Hematopoietic multipotent progenitor cell treated with erythropoietin and hydrocortisone succinate and interleukin-3 and kit ligand, for 4 days (in vitro differentiated cells): ENCODE measurements around the gene GSTT2B.
A peak's percentile ranks its signal among the peaks of the same experiment; 100 is the strongest.
"Not testable (repeated sequence)": the region's sequence is repeated elsewhere in the genome, so short reads cannot be mapped to it uniquely, and the experiment has no call there.

Experiments used
- DNase-seq: peaks from one replicate; pipeline ENCODE4 v3.0.0-alpha.2; 2015

Gene GSTT2B

DNA sequence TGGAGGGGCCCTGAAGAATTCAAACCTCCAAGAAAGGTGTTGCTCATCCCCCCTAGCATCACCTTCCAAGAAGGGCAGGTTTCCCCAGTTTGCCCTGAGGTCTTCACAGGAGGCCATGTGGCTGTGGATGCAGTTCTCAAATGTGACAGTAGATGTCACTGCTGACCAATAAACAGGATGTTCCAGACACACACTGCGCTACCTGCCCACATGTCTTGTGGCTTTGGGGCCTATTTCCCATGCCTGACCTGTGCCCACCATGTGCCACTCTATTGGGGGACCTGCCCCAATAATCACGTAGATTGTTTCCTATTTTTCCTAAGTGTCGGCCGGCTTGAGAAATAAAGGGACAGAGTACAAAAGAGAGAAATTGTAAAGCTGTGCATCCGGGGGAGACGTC, 23.4 kb upstream of the GSTT2B start:
- DNase-seq = peak; percentile 81

DNA sequence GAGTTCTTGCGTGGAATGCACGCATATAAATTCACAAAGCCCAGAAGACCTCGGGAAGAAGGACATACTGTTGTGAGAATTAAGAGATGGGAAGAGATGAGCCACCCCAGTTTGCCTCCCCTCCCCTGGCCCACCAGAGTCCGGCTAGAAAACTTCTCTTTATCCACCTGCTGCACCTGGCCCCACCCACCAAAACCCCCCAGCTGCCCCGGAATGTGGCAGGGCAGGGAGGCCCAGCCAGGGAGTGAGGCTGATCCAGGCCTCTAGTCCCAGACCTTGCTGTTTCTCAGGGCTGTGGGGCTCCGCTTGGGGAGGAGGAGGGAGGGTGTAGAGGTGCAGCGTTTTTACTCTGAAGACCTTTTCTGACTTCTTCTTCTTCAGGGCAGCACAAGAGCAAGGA, 19.6 kb upstream of the GSTT2B start:
- not testable (repeated sequence) for DNase-seq

DNA sequence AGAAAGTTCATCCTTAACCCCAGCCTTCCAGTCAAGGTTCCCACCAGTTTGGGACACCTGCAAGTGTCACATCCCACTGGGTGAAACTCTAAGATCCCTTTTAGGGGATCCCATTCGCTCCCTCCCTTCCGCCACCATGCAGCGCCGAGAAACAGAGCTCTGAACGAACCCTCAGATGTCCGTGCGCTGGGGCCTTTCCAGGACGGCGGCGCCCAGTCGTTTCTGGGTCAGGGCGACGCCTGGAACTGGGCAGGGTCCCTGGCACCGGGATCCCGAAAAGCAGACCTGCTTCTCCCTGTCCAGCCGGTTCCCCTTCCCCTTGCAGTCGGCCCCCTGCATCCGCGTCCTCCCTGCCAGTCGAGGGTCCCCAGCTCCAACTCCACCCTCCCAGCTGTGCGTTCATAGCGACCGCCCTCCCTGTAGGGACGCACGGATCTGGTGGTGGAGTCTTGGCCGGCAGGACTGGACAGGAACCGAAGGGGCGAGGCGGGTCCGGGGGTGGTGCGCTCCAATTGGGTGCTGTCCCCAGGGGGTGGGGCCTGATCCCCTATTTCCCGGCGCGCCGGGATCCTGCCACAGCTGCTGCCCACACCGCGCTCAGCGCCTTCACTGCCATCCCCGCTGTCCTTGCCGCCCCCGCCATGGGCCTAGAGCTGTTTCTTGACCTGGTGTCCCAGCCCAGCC, 18.7 kb upstream of the GSTT2B start, which contains the start of gene GSTT2:
GSTT2 (plus strand) TSS at position 578 of the 684 bp plus-strand sequence.
- not testable (repeated sequence) for DNase-seq

DNA sequence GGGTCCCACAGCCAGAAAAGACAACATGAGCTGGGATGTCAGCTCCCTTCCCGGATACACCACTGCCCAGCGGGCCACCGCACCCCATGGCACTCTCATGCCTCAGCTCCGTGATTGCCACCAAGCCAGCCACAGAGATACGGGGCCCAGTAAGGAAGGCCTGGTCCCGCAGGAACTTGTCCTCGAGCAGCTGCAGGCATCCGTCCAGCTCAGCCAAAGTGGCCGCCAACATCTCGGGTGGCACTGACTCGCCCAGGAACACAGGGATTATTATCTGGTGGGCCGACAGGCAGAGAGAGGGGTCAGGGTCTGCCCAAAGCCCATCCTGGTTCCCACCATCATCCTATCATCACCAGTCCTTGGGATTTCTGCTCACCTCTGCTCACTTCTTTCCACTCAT, 16.3 kb upstream of the GSTT2B start:
- not testable (repeated sequence) for DNase-seq

DNA sequence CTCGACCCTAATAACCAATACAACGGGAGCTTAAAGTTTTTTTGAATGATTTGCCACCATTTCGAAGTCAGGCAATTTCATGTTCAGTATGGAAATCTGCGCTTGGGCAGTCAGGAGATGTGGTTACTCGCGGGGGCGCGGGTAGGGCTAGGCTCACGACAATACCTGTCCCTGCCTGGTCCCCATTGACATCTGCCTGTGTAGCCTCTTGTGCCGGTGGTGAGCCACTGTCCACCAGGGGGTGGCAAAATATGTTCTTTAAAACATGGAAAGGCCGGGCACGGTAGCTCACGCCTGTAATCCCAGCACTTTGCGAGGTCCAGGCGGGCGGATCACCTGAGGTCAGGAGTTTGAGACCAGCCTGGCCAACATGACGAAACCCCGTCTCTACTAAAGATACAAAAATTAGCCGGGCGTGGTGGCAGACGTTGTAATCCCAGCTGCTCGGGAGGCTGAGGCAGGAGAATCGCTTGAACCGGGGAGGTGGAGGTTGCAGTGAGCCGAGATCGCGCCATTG, 13.9 kb upstream of the GSTT2B start:
- DNase-seq = not testable (repeated sequence)

DNA sequence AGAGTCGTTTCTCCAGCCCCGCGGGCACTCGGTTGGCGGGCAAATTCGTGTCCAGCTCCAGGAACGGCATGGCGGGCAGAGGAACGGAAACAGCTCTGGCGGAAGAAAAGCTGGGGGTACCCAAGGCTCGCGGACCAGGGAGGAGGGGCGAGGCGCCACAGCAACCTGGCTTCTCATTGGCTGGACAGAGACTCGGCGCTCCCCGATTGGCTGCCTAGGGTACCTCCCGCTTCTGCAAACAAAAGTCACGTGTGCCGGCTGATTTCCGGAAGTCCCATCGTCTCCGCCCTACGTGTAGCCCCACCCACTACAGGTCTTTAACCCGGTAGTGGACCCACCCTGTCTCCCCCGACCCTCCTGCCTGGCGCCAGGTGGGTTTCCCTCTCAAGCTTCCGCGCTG, 13.3 kb upstream of the GSTT2B start, which contains the start of gene DDT:
DDT (minus strand) TSS at position 97 of the 400 bp plus-strand sequence; CDS start at position 70, 27 bp downstream.
- not testable (repeated sequence) for DNase-seq

DNA sequence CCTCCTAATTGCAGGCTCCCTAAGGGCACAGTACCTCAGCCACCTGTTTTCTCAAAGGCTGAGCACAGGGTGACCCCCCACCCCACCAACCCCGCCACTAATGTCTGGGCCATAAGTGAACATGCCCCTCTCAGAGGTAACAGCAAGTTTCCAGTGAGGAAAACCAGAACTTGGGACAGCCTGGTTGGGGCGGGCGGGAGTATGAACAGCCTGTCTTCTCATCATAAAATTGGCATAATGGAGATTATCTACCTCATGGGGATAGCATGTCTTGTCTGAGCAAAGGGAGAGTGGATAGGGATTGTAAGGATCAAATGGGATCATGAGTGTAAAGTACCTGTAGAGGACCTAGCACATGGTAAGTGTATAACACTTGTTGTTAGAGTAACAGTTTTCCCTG, 10.9 kb upstream of the GSTT2B start:
- DNase-seq = not testable (repeated sequence)

DNA sequence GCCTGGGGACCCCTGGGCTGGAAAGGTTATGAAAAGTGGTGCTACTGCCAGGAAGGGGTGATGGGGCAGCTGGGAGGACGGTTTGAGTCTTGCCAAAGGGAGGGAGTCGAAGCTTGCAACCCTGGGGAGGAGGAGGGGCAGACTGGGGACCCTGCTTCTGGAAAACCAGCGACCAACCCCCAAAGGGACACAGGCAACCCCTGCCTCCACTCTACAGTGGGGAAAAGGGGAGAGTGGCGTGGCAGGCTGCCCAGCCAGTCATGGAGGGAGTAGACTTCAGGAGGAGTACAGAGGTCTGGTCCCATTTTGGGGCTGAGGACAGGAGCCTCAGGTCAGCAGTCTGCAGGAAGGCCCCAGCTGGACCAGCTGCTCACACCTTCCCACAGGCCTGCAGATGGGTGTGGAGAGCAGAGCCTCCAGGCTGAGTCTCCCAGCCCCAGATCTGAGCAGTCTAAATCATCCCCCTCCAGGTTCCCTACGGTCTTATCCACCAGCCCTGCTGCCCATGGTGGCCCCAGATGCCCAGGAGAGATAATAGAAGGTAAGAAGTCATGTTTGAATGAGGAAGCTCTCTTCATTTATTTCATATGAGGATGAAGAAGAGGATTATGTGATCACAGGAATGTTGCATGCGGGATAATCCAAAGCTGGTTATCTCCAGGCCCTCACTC, 10.0 kb upstream of the GSTT2B start:
- peak; percentile 72 for DNase-seq

DNA sequence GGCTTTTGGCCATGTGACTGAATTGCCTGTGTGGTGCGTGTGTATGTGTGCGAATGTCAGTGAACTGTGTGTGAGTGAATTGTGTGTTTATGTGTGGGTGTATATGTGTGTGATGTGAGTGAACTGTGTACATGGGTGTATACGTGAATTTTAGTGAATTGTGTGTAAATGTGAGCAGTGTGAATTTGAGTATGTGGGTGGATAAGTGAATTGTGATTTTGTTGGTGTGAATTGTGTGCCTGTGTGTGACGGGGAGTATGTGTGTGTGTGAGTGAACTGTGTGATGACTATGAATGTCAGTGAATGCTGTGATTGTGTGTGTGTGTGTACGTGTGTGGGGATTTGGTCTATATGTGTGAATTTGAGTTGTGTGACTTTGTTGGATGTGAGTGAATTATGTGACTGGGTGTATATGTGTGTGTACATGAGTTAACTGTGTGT, 9.2 kb upstream of the GSTT2B start:
- no peak for DNase-seq

DNA sequence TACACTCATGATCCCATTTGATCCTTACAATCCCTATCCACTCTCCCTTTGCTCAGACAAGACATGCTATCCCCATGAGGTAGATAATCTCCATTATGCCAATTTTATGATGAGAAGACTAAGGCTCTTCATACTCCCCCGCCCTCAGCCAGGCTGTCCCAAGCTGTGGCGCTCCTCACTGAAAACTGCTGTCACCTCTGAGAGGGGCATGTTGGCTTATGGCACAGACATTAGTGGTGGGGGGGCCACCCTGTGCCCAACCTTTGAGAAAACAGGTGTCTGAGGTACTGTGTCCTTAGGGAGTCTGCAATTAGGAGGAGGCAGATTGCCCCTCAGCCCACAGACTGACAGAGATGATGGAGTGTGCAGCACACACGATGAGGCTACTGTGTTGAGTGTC, 8.1 kb upstream of the GSTT2B start:
- no peak for DNase-seq

DNA sequence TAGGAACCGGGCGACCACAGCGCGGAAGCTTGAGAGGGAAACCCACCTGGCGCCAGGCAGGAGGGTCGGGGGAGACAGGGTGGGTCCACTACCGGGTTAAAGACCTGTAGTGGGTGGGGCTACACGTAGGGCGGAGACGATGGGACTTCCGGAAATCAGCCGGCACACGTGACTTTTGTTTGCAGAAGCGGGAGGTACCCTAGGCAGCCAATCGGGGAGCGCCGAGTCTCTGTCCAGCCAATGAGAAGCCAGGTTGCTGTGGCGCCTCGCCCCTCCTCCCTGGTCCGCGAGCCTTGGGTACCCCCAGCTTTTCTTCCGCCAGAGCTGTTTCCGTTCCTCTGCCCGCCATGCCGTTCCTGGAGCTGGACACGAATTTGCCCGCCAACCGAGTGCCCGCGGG, 5.6 kb upstream of the GSTT2B start, which contains the start of gene DDTL:
DDTL (plus strand) TSS at position 321 of the 400 bp plus-strand sequence; CDS start at position 348, 27 bp downstream.
- not testable (repeated sequence) for DNase-seq

DNA sequence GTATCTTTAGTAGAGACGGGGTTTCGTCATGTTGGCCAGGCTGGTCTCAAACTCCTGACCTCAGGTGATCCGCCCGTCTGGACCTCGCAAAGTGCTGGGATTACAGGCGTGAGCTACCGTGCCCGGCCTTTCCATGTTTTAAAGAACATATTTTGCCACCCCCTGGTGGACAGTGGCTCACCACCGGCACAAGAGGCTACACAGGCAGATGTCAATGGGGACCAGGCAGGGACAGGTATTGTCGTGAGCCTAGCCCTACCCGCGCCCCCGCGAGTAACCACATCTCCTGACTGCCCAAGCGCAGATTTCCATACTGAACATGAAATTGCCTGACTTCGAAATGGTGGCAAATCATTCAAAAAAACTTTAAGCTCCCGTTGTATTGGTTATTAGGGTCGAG, 5.1 kb upstream of the GSTT2B start:
- not testable (repeated sequence) for DNase-seq

DNA sequence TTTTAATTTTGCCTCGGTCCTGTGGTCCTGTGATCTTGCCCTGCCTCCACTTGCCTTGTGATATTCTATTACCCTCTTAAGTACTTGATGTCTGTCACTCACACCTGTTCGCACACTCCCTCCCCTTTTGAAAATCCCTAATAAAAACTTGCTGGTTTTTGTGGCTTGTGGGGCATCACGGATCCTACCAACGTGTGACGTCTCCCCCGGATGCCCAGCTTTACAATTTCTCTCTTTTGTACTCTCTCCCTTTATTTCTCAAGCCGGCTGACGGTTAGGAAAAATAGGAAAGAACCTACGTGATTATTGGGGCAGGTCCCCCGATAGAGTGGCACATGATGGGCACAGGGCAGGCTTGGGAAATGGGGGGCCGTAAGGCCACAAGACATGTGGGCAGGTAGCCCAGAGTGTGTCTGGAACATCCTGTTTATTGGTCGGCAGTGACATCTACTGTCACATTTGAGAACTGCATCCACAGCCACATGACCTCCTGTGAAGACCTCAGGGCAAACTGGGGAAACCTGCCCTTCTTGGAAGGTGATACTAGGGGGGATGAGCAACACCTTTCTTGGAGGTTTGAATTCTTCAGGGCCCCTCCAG, 4.6 kb downstream of the GSTT2B start:
- peak; percentile 87 for DNase-seq

DNA sequence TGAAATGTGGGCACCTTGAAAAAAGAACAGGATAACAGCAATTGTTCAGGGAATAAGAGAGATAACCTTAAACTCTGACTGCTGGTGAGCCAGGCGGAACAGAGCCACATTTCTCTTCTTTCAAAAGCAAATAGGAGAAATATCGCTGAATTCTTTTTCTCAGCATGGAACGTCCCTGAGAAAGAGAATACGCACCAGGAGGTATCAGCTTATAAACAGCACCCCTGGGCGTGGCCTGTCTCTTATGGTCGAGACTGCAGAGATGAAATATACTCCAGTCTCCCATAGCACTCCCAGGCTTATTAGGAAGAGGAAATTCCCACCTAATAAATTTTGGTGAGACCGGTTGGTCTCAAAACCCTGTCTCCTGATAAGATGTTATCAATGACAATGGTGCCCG, 5.1 kb downstream of the GSTT2B start:
- DNase-seq = not testable (repeated sequence)

DNA sequence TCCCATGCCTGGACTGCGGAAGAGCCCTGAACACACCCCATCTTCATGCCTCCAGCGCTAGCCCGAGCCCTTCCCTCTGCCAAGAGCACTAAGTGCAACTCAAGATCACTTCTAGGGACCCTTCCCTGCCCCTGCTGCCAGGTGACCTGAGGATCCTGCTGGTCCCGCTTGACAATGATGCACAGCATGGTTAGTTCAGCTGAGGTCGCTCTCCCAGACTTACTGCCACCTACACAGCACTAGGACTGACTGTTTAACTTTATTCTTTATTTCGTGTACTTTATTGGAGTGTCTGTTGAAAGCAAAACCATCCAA, 6.0 kb downstream of the GSTT2B start:
- DNase-seq = not testable (repeated sequence)

DNA sequence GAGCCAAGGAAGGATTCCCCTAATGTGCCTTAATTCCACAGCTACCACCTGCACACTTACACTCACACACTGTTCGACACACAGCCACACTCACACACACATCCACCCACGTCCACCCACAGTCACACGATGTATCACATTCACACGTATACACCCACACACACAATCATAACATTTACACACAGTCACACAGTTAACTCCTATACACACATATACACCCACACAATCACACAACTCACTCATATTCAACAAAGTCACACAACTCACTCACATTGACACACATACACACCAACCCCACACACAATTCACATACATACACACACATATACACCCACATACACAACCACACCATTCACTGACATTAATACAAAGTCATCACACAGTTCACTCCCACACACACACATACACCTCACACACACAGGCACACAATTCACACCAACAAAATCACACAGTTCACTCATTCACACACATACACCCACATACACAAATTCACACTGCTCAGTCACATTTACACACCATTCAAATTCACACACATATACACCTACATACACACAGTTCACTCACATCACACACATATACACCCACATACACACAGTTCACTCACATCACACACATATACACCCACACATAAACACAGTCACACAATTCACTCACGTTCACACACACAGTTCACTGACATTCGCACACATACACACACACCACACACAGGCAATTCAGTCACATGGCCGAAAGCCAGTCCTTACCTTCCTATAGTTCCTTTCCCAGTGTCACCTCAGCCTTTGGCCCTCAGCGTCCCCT, 6.6 kb downstream of the GSTT2B start:
- not testable (repeated sequence) for DNase-seq

DNA sequence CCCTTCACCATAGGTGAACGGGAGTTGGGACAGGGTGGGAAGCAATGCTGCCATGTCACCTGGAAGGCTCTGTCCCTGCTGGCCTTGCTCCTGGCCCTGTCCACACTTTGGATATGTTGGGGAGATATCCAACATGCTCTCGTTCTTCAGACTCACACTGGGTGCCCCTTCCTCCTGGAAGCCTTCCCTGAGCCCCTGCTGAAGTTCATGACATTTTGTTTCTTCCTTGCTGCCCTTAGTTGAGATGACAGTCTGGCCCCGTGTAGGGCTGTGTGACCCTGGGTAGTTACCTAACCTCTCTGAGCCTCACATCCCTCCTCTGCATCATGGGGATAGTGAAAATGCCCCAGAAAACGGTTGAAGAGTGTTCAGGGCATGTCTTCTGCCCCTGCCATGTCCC, 7.5 kb downstream of the GSTT2B start:
- not testable (repeated sequence) for DNase-seq

DNA sequence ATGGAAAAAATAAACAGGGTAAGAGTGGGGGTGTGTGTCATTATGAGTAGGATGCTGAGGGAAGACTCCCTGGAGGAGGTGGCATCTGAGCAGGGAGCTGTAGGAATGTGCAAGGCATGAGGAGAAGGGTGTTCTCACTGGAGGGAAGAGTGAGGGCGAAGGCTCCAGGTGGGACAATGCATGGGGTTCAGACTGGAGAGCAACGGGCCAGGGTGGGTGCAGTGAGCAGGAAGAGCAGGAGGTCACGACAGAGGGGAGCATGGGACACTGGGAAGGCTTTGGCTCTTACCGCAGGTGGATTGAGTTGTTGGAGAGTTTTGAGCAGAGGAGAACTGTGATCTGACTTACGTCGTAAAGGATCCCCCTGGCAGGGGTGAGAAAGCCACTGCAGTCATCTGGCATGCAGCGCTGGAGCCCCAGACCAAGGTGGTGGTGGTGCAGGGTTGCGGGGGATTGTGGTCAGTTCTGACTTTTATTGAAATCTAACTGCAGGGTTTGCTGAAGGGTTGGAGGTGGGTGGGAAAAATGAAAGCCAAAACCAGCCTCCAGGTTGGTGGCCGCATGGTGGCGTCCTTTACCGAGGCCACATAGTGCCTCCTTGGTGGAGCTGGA, 8.1 kb downstream of the GSTT2B start:
- not testable (repeated sequence) for DNase-seq

DNA sequence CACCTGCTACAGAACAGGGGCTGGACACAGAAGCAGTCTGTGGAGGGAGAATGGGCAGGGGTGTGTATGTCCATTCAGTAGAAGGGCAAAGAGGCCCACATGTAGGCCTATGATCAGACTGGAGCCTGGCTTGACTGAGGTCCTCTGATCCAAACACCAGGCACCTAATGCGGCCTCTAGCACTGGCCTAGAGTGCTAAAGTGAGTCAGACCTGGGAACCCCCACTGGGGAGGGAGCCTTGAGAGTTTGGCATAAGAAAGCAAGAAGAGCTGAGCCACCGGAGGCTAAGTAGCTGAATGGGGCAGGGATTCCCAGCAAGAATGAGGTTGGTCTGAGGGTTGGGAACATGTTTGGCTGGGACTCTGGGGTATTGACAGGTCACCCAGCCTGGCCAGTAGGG, 9.6 kb downstream of the GSTT2B start:
- not testable (repeated sequence) for DNase-seq

DNA sequence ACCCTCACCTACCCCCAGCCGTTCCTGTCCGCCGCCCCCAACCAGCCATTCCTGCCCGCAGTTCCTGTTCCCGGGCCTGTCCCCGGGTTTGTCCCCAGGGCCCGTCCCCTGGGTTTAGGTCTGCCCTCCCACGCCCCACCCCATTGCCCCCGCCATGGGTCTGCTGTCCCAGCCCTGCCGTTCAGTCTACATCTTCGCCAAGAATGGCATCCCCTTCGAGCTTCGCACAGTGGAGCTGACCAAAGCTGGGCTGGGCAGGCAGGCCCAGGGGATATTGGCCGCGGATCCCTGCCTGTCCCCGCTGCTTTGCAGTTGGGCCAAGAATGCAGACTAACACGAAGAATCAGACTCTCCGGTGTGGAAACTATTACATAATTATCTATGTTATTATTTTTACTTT, 11.2 kb downstream of the GSTT2B start:
- not testable (repeated sequence) for DNase-seq

DNA sequence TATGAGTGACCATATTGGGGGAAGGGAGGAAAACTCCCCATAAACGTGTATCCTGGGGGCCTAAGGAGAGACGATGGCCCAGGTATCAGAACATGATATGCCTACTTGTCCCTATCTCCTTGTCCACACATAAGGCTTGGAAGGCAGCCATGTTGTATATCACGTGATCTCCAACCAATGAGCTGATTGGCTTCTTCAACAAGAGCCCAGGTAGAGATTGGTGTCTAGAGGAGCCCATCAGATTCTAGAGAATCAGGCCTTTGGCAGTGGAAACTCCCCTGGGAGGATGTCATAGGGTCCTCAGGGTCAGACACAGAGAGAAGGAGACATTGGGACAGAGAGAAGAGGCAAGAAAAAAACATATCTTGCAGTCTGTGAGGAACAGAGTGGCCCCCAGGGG, 13.6 kb downstream of the GSTT2B start:
- DNase-seq = peak; percentile 55

DNA sequence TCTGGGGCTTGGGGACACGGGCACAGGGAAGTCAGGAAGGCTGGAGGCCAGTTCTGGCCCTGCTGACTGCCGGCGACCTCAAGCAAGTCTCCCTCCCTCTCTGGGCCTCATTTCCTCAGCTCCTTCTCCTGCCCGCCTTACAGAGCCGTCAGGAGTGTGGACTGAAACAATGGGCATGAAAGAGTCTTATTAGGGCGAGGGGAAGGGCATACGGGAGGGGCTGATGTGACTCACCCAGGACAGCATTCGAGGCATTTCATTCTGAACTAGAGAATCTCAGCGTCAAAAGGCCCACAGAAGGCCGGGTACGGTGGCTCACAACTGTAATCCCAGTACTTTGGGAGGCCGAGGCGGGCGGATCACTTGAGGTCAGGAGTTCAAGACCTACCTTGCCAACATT, 20.8 kb downstream of the GSTT2B start:
- DNase-seq = not testable (repeated sequence)
